Measurements from ENCODE around the gene SLIT1.

SLIT1 gene

GRCh38 chr10:97176226-97176625, 9.5 kb downstream of the SLIT1 start:
- no peak for TF ChIP-seq ZFP3 (CRISPR knock-in tag; IDR thresholded peaks at IDR 0.05)
- TF ChIP-seq ZC3H10 (CRISPR knock-in tag; IDR thresholded peaks at IDR 0.05): no peak
- TF ChIP-seq BACH2 (CRISPR knock-in tag; IDR thresholded peaks at IDR 0.05; ENCODE audit: borderline replicate concordance): no peak
- no peak for TF ChIP-seq ZNF565 (CRISPR knock-in tag; conservative IDR thresholded peaks at IDR 0.05; ENCODE audit: low read depth)
- no peak for TF ChIP-seq ISL1 (CRISPR knock-in tag; IDR thresholded peaks at IDR 0.05)
- no peak for ATAC-seq

- TF ChIP-seq ARNTL (CRISPR knock-in tag; IDR thresholded peaks at IDR 0.05; ENCODE audit: borderline replicate concordance, low read depth) (no peak), TCF4 (CRISPR knock-in tag; IDR thresholded peaks at IDR 0.05; ENCODE audit: borderline replicate concordance) (no peak), CREB5 (CRISPR knock-in tag; IDR thresholded peaks at IDR 0.05; ENCODE audit: low read depth) (no peak), BACH2 (CRISPR knock-in tag; IDR thresholded peaks at IDR 0.05; ENCODE audit: borderline replicate concordance) (no peak), ZFP30 (CRISPR knock-in tag; IDR thresholded peaks at IDR 0.05) (no peak), GLIS3 (CRISPR knock-in tag; IDR thresholded peaks at IDR 0.05) (no peak), PPARA (CRISPR knock-in tag; IDR thresholded peaks at IDR 0.05; ENCODE audit: borderline replicate concordance) (no peak), POU6F1 (CRISPR knock-in tag; IDR thresholded peaks at IDR 0.05; ENCODE audit: borderline replicate concordance, low read depth) (no peak), ZNF70 (CRISPR knock-in tag; IDR thresholded peaks at IDR 0.05) (no peak)
Measured at GRCh38 chr10:97175586-97175985, 10.2 kb downstream of the SLIT1 start.

GRCh38 chr10:97174941-97175340, 10.8 kb downstream of the SLIT1 start:
- no peak for ATAC-seq
- TF ChIP-seq ESRRG (CRISPR knock-in tag; IDR thresholded peaks at IDR 0.05) (no peak), GLIS3 (CRISPR knock-in tag; IDR thresholded peaks at IDR 0.05) (no peak), CSRNP3 (CRISPR knock-in tag; IDR thresholded peaks at IDR 0.05) (no peak), RARB (CRISPR knock-in tag; IDR thresholded peaks at IDR 0.05) (no peak), ZNF8 (CRISPR knock-in tag; IDR thresholded peaks at IDR 0.05) (no peak), OSR1 (CRISPR knock-in tag; IDR thresholded peaks at IDR 0.05) (no peak), POU6F1 (CRISPR knock-in tag; IDR thresholded peaks at IDR 0.05; ENCODE audit: borderline replicate concordance, low read depth) (no peak), ZNF70 (CRISPR knock-in tag; IDR thresholded peaks at IDR 0.05) (no peak), CSDC2 (CRISPR knock-in tag; IDR thresholded peaks at IDR 0.05) (no peak), TCF4 (CRISPR knock-in tag; IDR thresholded peaks at IDR 0.05; ENCODE audit: borderline replicate concordance) (no peak), BACH2 (CRISPR knock-in tag; IDR thresholded peaks at IDR 0.05; ENCODE audit: borderline replicate concordance) (no peak)

More at GRCh38 chr10:97175586-97175985, 10.2 kb downstream of the SLIT1 start:
- ATAC-seq: no peak

GRCh38 chr10:97174276-97174775, 11.4 kb downstream of the SLIT1 start:
- ATAC-seq: no peak
- TF ChIP-seq TOX (CRISPR knock-in tag; IDR thresholded peaks at IDR 0.05; ENCODE audit: borderline replicate concordance) (no peak), ZNF8 (CRISPR knock-in tag; IDR thresholded peaks at IDR 0.05) (no peak), ZNF565 (CRISPR knock-in tag; conservative IDR thresholded peaks at IDR 0.05; ENCODE audit: low read depth) (no peak), SNAI2 (CRISPR knock-in tag; IDR thresholded peaks at IDR 0.05) (no peak), CSDC2 (CRISPR knock-in tag; IDR thresholded peaks at IDR 0.05) (no peak), BACH2 (CRISPR knock-in tag; IDR thresholded peaks at IDR 0.05; ENCODE audit: borderline replicate concordance) (no peak), RARB (CRISPR knock-in tag; IDR thresholded peaks at IDR 0.05) (no peak), ARNTL (CRISPR knock-in tag; IDR thresholded peaks at IDR 0.05; ENCODE audit: borderline replicate concordance, low read depth) (no peak), TSHZ2 (CRISPR knock-in tag; IDR thresholded peaks at IDR 0.05) (no peak), ZFP3 (CRISPR knock-in tag; IDR thresholded peaks at IDR 0.05) (no peak), ZNF70 (CRISPR knock-in tag; IDR thresholded peaks at IDR 0.05) (no peak), PPARA (CRISPR knock-in tag; IDR thresholded peaks at IDR 0.05; ENCODE audit: borderline replicate concordance) (no peak), POU6F1 (CRISPR knock-in tag; IDR thresholded peaks at IDR 0.05; ENCODE audit: borderline replicate concordance, low read depth) (no peak), ZC3H10 (CRISPR knock-in tag; IDR thresholded peaks at IDR 0.05) (no peak), CSRNP3 (CRISPR knock-in tag; IDR thresholded peaks at IDR 0.05) (no peak), ZFP30 (CRISPR knock-in tag; IDR thresholded peaks at IDR 0.05) (no peak), OSR1 (CRISPR knock-in tag; IDR thresholded peaks at IDR 0.05) (no peak)
